HG02870 (cell line): ENCODE results near the gene DPT.
"Not testable (repeated sequence)": the region's sequence is repeated elsewhere in the genome, so short reads cannot be mapped to it uniquely, and the experiment has no call there.

Experiments
- ATAC-seq: cut with Tn5 transposase; IDR thresholded peaks from one replicate; pipeline ENCODE4 v1.9.1; 2021; ENCODE audit warnings: mild to moderate bottlenecking, moderate library complexity; ENCODE audit not compliant: unreplicated experiment

The DPT gene

DNA sequence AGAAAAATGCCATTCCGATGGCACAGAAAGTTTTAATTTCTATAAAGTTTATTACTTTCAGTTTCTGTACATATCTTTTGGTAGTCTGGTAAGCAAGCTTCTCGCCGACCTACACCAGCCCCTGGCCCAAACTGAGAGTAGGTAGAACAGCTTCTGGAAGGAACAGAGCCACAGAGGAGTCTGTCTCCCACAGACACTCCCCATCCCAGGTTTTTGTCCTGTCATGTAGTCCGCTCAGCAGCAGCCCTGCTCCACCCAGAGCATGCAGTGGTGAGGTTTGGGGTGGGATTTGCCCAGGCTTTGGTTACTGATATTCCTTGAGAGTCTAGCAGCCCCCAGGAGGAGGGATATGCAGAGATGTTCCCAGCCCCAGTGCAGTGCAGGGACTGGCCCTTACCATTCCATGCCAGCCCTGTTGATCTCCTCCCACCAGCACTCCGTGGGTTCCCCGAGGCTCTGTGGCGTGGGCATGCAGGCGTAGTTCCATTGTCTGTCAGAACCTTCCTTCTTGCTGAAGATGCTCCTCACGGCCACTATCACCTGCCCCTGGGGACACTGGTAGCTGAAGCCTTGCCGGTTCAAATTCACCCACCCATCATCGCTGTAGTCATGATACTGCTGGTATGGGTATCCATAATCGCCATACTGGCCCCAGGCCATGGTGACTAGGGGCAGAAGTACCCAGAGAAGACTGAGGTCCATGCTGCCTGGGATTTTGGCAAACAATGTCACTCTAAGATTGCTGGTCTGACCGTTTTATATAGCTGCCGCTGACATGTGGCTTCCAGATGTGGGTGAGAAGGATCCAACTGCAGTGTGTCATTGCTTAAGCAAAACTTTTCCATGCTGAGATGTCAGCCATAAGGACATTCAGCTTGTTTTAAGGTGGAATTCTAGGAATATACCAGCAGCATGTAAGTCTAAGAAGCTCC is at the start of gene DPT:
Gene DPT (minus strand): TSS at position 734 of the 932 bp plus-strand sequence. CDS start 32 bp downstream, at position 702.
- no peak for ATAC-seq

GRCh38 chr1:168775366-168775765 is 46.4 kb upstream of the DPT start:
- no peak for ATAC-seq

GRCh38 chr1:168774241-168774640 is 45.2 kb upstream of the DPT start:
- ATAC-seq, result no peak

DNA sequence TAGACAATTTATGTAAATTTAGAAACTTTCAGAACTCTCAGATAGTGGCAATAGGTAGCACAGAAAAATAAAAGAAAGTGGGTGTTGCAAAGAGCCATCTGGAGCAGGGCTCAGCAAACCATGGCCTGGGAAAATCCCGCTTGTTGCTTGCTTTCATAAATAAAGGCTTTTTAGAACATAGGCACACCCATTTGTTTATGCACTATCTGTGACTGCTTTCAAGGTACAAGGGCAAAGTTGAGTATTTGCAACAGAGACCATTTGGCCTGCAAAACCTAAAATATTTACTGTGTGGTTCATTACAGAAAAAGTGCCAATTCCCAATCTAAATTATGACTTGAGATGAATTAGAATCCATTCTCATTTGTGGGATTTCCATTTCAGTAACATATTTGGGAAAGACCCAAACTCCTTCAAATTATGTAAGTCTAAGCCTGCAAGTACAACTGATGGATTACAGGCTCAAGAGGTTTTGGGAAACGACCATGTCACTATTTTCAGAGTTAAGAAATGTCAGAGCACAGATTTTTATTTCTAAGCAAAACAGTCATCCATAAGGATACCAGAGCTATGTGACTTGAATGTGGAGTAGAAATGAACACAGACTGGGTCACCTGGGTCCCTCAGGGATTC is 43.5 kb upstream of the DPT start:
- ATAC-seq, result no peak

GRCh38 chr1:168771104-168771630 is 42.2 kb upstream of the DPT start:
- ATAC-seq, result no peak

DNA sequence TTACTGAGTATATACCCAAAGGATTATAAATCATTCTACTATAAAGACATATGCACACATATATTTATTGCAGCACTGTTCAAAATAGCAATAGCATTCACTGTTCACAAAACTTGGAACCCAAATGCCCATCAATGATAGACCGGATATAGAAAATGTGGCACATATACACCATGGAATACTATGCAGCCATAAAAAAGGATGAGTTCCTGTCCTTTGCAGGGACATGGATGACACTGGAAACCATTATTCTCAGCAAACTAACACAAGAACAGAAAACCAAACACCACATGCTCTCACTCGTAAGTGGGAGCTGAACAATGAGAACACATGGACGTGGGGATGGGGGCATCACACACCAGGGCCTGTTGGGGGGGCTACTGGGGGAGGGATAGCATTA is 40.9 kb upstream of the DPT start:
- ATAC-seq, result not testable (repeated sequence)

DNA sequence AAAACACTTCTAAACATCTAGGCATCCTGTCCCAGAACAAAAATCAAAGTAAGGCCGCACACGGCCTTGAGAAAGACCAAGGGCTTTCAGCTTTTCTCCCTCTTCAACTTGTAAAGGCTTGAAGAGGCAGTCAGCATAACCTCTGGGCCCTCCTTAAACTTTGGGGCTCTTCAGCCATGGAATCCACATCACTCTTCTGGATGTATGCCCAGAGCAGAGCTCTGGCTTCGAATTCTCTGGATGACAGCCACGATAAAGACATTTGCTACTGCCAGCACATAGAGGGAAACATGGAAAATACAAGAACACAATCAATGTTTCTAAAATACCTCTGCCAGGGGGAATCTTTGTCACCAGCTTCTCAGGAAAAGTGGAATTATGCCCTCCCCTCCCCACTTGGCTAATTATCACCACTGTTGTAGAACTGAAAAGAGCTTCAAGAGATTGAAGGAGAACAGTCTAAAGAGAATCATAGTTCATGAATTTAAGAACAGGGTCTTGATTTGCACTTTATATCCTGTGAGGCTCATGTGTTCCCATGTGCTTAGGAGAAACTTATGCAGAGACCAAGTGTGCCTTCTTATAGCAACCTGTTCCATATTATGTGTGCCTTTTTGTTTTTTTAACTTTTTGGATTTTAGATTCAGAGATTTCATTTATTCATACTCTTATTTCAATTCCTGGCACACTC is 39.0 kb upstream of the DPT start:
- no peak for ATAC-seq

- no peak for ATAC-seq
Observed at GRCh38 chr1:168766568-168766967, 37.6 kb upstream of the DPT start.

- no peak for ATAC-seq
Observed at GRCh38 chr1:168763031-168763430, 34.0 kb upstream of the DPT start.

- no peak for ATAC-seq
Observed at GRCh38 chr1:168762473-168762872, 33.5 kb upstream of the DPT start.

- no peak for ATAC-seq
Observed at GRCh38 chr1:168760781-168761180, 31.8 kb upstream of the DPT start.

- ATAC-seq, result no peak
Observed at GRCh38 chr1:168760241-168760640, 31.2 kb upstream of the DPT start.

GRCh38 chr1:168759077-168759476 is 30.1 kb upstream of the DPT start:
- ATAC-seq, result no peak

DNA sequence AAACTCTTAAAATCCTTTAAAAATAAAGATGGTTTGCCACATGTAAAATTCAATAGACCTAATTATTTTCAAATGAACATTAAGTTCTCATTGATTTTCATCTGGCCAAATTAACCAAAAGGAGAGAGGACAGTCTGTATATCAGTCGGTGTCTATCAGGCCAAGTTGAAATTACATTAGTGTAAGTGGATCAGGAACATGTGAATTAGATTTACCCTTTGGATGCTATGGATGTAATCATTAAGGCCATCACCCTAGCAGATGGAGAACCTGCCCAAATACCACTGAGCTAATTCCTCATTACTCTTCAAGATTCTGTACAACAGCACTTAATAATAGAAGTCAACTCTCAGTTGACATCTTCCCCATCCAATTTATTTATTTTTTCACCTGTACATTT is 29.5 kb upstream of the DPT start:
- no peak for ATAC-seq

- ATAC-seq, result no peak
Observed at GRCh38 chr1:168755800-168756418, 26.9 kb upstream of the DPT start.

DNA sequence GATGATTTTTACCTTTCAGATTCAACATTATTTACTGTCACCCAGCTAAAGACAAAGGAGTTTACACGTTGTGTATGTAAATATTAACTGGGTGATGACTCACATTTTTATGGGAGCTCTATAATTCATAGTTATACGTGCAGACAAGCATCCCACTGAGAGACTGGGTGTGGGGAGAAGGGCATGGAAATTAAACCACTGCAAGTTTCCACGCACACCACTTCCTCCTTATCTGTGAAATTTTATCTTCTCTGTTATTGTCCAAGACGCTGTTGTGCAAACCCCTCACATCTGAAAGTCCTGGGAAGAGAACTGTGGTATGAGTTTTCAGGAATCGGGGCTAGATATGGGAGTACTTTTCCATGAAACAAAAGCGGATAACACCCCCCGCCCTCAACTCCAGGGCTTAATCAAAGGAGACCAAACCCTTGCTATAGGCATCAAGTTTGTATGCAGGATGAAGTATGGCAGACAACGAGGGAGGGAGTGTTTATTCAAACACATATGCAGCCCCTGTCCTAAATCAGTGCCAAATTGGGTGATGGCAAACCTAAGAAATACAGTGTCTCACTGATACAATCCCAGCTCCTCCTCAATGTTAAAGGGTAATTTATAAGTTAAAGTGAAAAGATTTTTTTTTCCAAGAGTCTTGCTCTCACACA is 23.3 kb upstream of the DPT start:
- no peak for ATAC-seq

GRCh38 chr1:168751195-168751650 is 22.2 kb upstream of the DPT start:
- ATAC-seq, result no peak

- ATAC-seq, result no peak
Observed at GRCh38 chr1:168742994-168743650, 14.1 kb upstream of the DPT start.

GRCh38 chr1:168742386-168742785 is 13.4 kb upstream of the DPT start:
- no peak for ATAC-seq

- no peak for ATAC-seq
Observed at GRCh38 chr1:168739908-168740307, 10.9 kb upstream of the DPT start.
